ENCODE results near the gene SFTA2.

DNA sequence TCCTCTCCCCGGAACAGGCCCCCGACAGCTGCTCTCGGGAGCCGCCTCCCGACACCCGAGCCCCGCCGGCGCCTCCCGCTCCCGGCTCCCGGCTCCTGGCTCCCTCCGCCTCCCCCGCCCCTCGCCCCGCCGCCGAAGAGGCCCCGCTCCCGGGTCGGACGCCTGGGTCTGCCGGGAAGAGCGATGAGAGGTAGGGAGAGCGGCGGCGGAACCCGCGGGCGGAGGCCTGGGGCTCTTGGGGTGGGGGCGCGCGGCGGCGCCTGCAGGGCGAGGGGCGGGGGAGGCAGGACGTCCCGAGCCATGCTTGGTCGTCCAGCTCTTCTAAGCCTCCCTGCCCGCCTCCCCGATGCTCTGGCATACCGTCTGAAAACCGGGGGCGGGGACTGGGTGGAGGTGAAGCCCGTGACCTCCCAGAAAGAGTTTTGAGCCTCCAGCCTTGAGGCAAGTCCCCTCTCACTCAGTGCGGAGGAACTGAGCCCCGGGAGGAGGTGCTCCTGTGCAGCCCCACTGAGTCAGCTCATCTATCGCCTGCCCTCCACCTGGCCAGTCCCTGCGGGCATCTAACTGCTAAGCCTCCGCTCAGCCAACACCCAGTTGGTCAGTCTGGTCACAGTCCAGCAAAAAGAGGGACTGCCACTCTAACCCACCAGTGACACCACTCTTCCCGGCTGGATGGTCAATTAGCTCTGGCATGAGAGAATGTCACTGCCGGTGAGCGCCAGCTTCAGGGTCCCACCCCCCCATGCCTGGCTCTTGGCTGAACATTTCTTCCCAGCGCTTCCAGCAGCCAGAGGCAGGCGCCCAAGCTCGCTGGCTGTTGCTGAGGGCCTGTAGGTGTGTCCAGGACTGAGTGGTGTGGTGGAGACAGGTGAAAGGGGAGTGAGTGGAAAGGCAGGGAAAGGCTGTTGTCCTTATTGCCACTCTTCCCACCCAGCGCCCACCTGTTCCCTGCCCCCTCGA is 47.2 kb downstream of the SFTA2 start:
- TF ChIP-seq, protein P1, sequence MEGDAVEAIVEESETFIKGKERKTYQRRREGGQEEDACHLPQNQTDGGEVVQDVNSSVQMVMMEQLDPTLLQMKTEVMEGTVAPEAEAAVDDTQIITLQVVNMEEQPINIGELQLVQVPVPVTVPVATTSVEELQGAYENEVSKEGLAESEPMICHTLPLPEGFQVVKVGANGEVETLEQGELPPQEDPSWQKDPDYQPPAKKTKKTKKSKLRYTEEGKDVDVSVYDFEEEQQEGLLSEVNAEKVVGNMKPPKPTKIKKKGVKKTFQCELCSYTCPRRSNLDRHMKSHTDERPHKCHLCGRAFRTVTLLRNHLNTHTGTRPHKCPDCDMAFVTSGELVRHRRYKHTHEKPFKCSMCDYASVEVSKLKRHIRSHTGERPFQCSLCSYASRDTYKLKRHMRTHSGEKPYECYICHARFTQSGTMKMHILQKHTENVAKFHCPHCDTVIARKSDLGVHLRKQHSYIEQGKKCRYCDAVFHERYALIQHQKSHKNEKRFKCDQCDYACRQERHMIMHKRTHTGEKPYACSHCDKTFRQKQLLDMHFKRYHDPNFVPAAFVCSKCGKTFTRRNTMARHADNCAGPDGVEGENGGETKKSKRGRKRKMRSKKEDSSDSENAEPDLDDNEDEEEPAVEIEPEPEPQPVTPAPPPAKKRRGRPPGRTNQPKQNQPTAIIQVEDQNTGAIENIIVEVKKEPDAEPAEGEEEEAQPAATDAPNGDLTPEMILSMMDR (IDR thresholded peaks at IDR 0.05): no peak
- TF ChIP-seq EZH2 (IDR thresholded peaks at IDR 0.05; ENCODE audit: borderline replicate concordance, insufficient read depth, low read depth, low read length, poor library complexity, severe bottlenecking): no peak

Data from B cell (primary cell).